ENCODE data around the gene KRT6A.

- TF ChIP-seq CTCF (IDR thresholded peaks at IDR 0.05; ENCODE audit: borderline replicate concordance, extremely low read depth, low read length, poor library complexity, severe bottlenecking) (no peak), EZH2 (IDR thresholded peaks at IDR 0.05; ENCODE audit: borderline replicate concordance, low read depth, low read length, severe bottlenecking) (no peak)
Measured at GRCh38 chr12:52473768-52474167, 19.3 kb downstream of the KRT6A start, which contains the start of gene KRT6C.

Measured in DND-41 (cell line).